ENCODE results near the gene PRDM16. TPM values are rescaled to one million over a fixed set of nuclear protein-coding genes. Genes with fewer than 3 reads are reported as not detected.

Gene PRDM16
- total RNA-seq, 1 experiment from 2014 or later: 6.1 TPM

DNA sequence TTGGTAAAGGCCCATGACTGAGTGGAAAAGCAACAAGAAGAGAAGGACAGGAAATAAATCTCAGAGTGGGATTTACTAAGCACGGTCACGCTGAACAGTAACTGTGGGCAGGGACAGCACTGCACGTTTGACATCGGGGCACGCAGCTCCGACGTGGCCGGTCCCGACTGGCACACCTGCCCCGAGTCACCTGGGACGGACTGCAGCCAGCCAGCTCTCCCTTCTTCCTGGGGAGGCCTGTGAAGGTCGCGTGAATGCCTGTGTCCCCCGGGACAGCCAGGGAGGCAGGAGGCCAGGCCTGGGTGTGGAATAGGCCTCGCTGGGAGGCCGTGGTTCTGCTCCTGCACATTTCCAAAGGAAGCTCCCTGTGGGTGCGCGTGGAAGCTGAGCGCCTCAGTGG lies 140.2 kb downstream of the PRDM16 start:
- Histone ChIP-seq H3K9me2 (ENCODE audit: insufficient read depth) (no peaks in the 10 kb centered on the region), H3K4me1 (ENCODE audit: control insufficient read depth in 1 of 2, insufficient read depth in 2 of 2, low read length in 2 of 2) (no peaks in the 10 kb centered on the region), H4K20me1 (ENCODE audit: insufficient read depth) (no peaks in the 10 kb centered on the region), H3K9me3 (ENCODE audit: control insufficient read depth in 1 of 2, insufficient read depth in 1 of 2, low read depth in 1 of 2, low read length in 2 of 2) (no peaks in the 10 kb centered on the region), H3K27ac (ENCODE audit: low read depth, low read length) (no peak overlapping the region), H3K4me2 (ENCODE audit: low read length) (no peak overlapping the region), H3K4me3 (replicated peaks in 1 of 2; ENCODE audit: low read depth in 1 of 2, low read length in 2 of 2) (no peak overlapping the region), H3K79me2 (ENCODE audit: insufficient read depth, low read length) (no peaks in the 10 kb centered on the region), H3K9ac (ENCODE audit: low read length) (no peak overlapping the region), H3K27me3 (ENCODE audit: insufficient read depth, low read length) (no peaks in the 10 kb centered on the region), H3K36me3 (ENCODE audit: control insufficient read depth in 1 of 2, insufficient read depth in 2 of 2, low read length in 2 of 2) (no peaks in the 10 kb centered on the region), H2AFZ (ENCODE audit: low read depth, low read length, poor library complexity, severe bottlenecking) (no peak overlapping the region)
- TF ChIP-seq ZNF274 (IDR thresholded peaks at IDR 0.05; ENCODE audit: low read depth, low read length): no peak
- TF ChIP-seq FOSL1 (IDR thresholded peaks at IDR 0.05; ENCODE audit: low read depth): no peak
- TF ChIP-seq SIN3A (IDR thresholded peaks at IDR 0.05; ENCODE audit: low read depth): no peak
- TF ChIP-seq EGR1 (IDR thresholded peaks at IDR 0.05; ENCODE audit: low read depth): no peak
- TF ChIP-seq YY1 (IDR thresholded peaks at IDR 0.05; ENCODE audit: extremely low read depth, insufficient replicate concordance, low read depth, low read length): no peak
- TF ChIP-seq REST (IDR thresholded peaks at IDR 0.05; ENCODE audit: low read depth): no peak
- TF ChIP-seq SRF (IDR thresholded peaks at IDR 0.05; ENCODE audit: low read depth): no peak
- no peak for TF ChIP-seq TCF7L2 (IDR thresholded peaks at IDR 0.05; ENCODE audit: borderline replicate concordance, extremely low read depth, insufficient read depth, insufficient read length)
- no peak for TF ChIP-seq ELF1 (IDR thresholded peaks at IDR 0.05; ENCODE audit: borderline replicate concordance, low read depth)
- no peak for TF ChIP-seq POLR2A (IDR thresholded peaks at IDR 0.05; ENCODE audit: borderline replicate concordance, extremely low read depth, insufficient read depth, insufficient read length)
- CTCF ChIA-PET: no interaction called here
- intact Hi-C loops (cut with micrococcal nuclease): no loop called here
- RAD21 ChIA-PET (ENCODE audit: low non-redundant PET in 1 of 2, low total read pairs in 2 of 2, uncharacterized antibody in 2 of 2, unreplicated experiment in 2 of 2): no interaction called here
- BruUV-seq (replicated peaks): no TSS peak
- DNase-seq (ENCODE audit: low read depth, low spot score): no peak
- POLR2A ChIA-PET: no interaction called here
- no peak for ATAC-seq
